OCI-LY1 (cell line): ENCODE results near the gene ADD1.

Experiments used
- H2AFZ ChIP-seq: fragments of 200-600 bp; sonication (generic), shearing (Covaris generic); 2 replicates; pipeline ENCODE4 v1.6.0; 2014; ENCODE audit warnings: antibody characterized with exemption, mild to moderate bottlenecking, low read length
- H3F3A ChIP-seq: fragments of 200-600 bp; sonication (generic), shearing (Covaris generic); 2 replicates; pipeline ENCODE4 v1.6.0; 2014; ENCODE audit warnings: mild to moderate bottlenecking, antibody characterized with exemption, low read length, moderate library complexity; ENCODE audit not compliant: insufficient read depth
- H3K27ac ChIP-seq: fragments of 200-600 bp; sonication (generic); 2 replicates; pipeline ENCODE4 v1.5.1; 2014; ENCODE audit warnings: low read length, mixed run types, mild to moderate bottlenecking, low read depth; ENCODE audit not compliant: poor library complexity, severe bottlenecking
- H3K27me3 ChIP-seq: fragments of 200-600 bp; sonication (generic); 2 replicates; pipeline ENCODE4 v1.6.0; 2014; ENCODE audit warnings: antibody characterized with exemption, mild to moderate bottlenecking, low read length, moderate library complexity; ENCODE audit not compliant: insufficient read depth
- H3K36me3 ChIP-seq: fragments of 200-600 bp; sonication (generic); 2 replicates; pipeline ENCODE4 v1.6.1; 2014; ENCODE audit warnings: mild to moderate bottlenecking, antibody characterized with exemption, low read length, moderate library complexity, mixed read lengths; ENCODE audit not compliant: insufficient read depth
- H3K4me1 ChIP-seq: fragments of 200-600 bp; sonication (generic); 2 replicates; pipeline ENCODE4 v1.5.1; 2014; ENCODE audit warnings: mild to moderate bottlenecking, low read length, moderate library complexity; ENCODE audit not compliant: insufficient read depth, severe bottlenecking
- H3K4me2 ChIP-seq: fragments of 200-600 bp; sonication (generic), shearing (Covaris generic); 2 replicates; pipeline ENCODE4 v1.6.1; 2014; ENCODE audit warnings: low read length
- H3K4me3 ChIP-seq: fragments of 200-600 bp; sonication (generic); 2 replicates; pipeline ENCODE4 v1.5.1; 2014; ENCODE audit warnings: low read length, low read depth, mild to moderate bottlenecking, mixed read lengths; ENCODE audit not compliant: poor library complexity, severe bottlenecking
- H3K79me2 ChIP-seq: fragments of 200-600 bp; shearing (Covaris generic); 2 replicates; pipeline ENCODE4 v1.6.1; 2016; ENCODE audit warnings: mixed run types, low read length, mixed read lengths; ENCODE audit not compliant: insufficient read depth
- H3K9ac ChIP-seq: fragments of 200-600 bp; sonication (generic), shearing (Covaris generic); 2 replicates; pipeline ENCODE4 v1.6.1; 2014; ENCODE audit warnings: mild to moderate bottlenecking, low read length, mixed read lengths
- H3K9me2 ChIP-seq: fragments of 200-600 bp; sonication (generic), shearing (Covaris generic); 2 replicates; pipeline ENCODE4 v1.6.1; 2014; ENCODE audit warnings: low read depth, mild to moderate bottlenecking, low read length, mixed read lengths
- H3K9me3 ChIP-seq: fragments of 200-600 bp; shearing (Covaris generic); 2 replicates; pipeline ENCODE4 v1.6.1; 2014; ENCODE audit warnings: low read length, mixed read lengths
- H4K20me1 ChIP-seq: fragments of 200-600 bp; sonication (generic), shearing (Covaris generic); 2 replicates; pipeline ENCODE4 v1.6.0; 2016; ENCODE audit warnings: mild to moderate bottlenecking, low read length; ENCODE audit not compliant: insufficient read depth
- CTCF ChIP-seq: fragments of 200-600 bp; sonication (generic), shearing (Covaris generic); IDR thresholded peaks from 2 replicates; pipeline ENCODE4 v1.5.1; 2017; ENCODE audit warnings: mild to moderate bottlenecking, antibody characterized with exemption, low read length, moderate library complexity, mixed read lengths
- EZH2 ChIP-seq: fragments of 200-600 bp; sonication (generic), shearing (Covaris generic); IDR thresholded peaks from 2 replicates; pipeline ENCODE4 v1.8.0; 2017; ENCODE audit warnings: borderline replicate concordance, mixed run types, mild to moderate bottlenecking, antibody characterized with exemption, low read length, moderate library complexity, mixed read lengths

ADD1 gene

GRCh38 chr4:2965262-2965661 is 121.6 kb downstream of the ADD1 start:
- H3K4me2 ChIP-seq = no peak overlapping the region
- H3K4me3 ChIP-seq = no peak overlapping the region
- no peaks in the 10 kb centered on the region for H3K9me3 ChIP-seq
- peaks cover 12% of the 10 kb centered on the region for H3K79me2 ChIP-seq
- no peaks in the 10 kb centered on the region for H4K20me1 ChIP-seq
- H3K4me1 ChIP-seq = peaks cover 14% of the 10 kb centered on the region
- no peaks in the 10 kb centered on the region for H3K9me2 ChIP-seq
- TF ChIP-seq EZH2 (no peak), CTCF (no peak)
- H3K27me3 ChIP-seq = no peaks in the 10 kb centered on the region
- H3K27ac ChIP-seq = no peak overlapping the region
- H3K9ac ChIP-seq = no peak overlapping the region
- no peak overlapping the region for H2AFZ ChIP-seq
- no peaks in the 10 kb centered on the region for H3F3A ChIP-seq
- peaks cover under 1% of the 10 kb centered on the region; the same call in 1 of the 2 replicates for H3K36me3 ChIP-seq

GRCh38 chr4:2968381-2968780 is 124.7 kb downstream of the ADD1 start:
- H3F3A ChIP-seq = no peaks in the 10 kb centered on the region
- no peak overlapping the region for H3K4me2 ChIP-seq
- H2AFZ ChIP-seq = no peak overlapping the region
- H3K27ac ChIP-seq = no peak overlapping the region
- no peaks in the 10 kb centered on the region for H4K20me1 ChIP-seq
- peaks cover 5% of the 10 kb centered on the region for H3K4me1 ChIP-seq
- H3K4me3 ChIP-seq = no peak overlapping the region
- TF ChIP-seq CTCF (no peak), EZH2 (no peak)
- no peaks in the 10 kb centered on the region for H3K27me3 ChIP-seq
- H3K9ac ChIP-seq = no peak overlapping the region
- H3K9me2 ChIP-seq = no peaks in the 10 kb centered on the region
- H3K36me3 ChIP-seq = no peaks in the 10 kb centered on the region
- no peaks in the 10 kb centered on the region for H3K9me3 ChIP-seq
- no peaks in the 10 kb centered on the region for H3K79me2 ChIP-seq

- Histone ChIP-seq H3F3A (no peaks in the 10 kb centered on the region), H3K4me2 (no peak overlapping the region), H3K79me2 (no peaks in the 10 kb centered on the region), H3K9ac (no peak overlapping the region), H3K4me3 (no peak overlapping the region), H3K27ac (no peak overlapping the region), H4K20me1 (no peaks in the 10 kb centered on the region), H3K27me3 (no peaks in the 10 kb centered on the region), H3K9me2 (no peaks in the 10 kb centered on the region), H3K36me3 (no peaks in the 10 kb centered on the region), H3K4me1 (no peaks in the 10 kb centered on the region), H2AFZ (no peak overlapping the region), H3K9me3 (no peaks in the 10 kb centered on the region)
- no peak for TF ChIP-seq CTCF
- no peak for TF ChIP-seq EZH2
Observed at GRCh38 chr4:2971275-2971674, 127.6 kb downstream of the ADD1 start.
